ENCODE data around the gene ITCH.

GRCh38 chr20:34491932-34492509 is 128.9 kb downstream of the ITCH start:
- no peak for TF ChIP-seq CTCF (IDR thresholded peaks at IDR 0.05)
- no peak for TF ChIP-seq POLR2A (IDR thresholded peaks at IDR 0.05)
